OCI-LY7 (cell line): ENCODE measurements around the gene MGST2. TPM values are rescaled to one million over a fixed set of nuclear protein-coding genes. Genes with fewer than 3 reads are reported as not detected.

Source experiments
- BruUV-seq: library from RNA; stranded (reverse); fragments of 400-500 nt; replicated peaks from 2 replicates; lab custom pipeline; 2021; lab: Mats Ljungman, UMichigan
- CTCF ChIA-PET: fragments of 300-600 bp; sonication (Branson Sonifier 250); formaldehyde crosslinking; loops from one replicate; lab custom pipeline; 2022; ENCODE audit warnings: antibody characterized with exemption; ENCODE audit not compliant: unreplicated experiment; lab: Charles Lee
- POLR2A ChIA-PET: fragments of 300-600 bp; sonication (Branson Sonifier 250); formaldehyde crosslinking; loops from one replicate; lab custom pipeline; 2022; ENCODE audit warnings: antibody characterized with exemption; lab: Charles Lee
- DNase-seq: peaks from one replicate; pipeline ENCODE4 v3.0.0-alpha.2; 2015; ENCODE audit warnings: low spot score
- H2AFZ ChIP-seq: fragments of 200-600 bp; sonication (generic), shearing (Covaris generic); 2 replicates; pipeline ENCODE4 v1.6.1; 2014; ENCODE audit warnings: mild to moderate bottlenecking, antibody characterized with exemption, low read length, moderate library complexity
- H3K27ac ChIP-seq: fragments of 200-600 bp; sonication (generic); 2 replicates; pipeline ENCODE4 v1.5.1; 2014; ENCODE audit warnings: mixed run types, low read depth, mild to moderate bottlenecking, moderate library complexity, low read length, inconsistent platforms; ENCODE audit not compliant: poor library complexity, severe bottlenecking
- H3K36me3 ChIP-seq: fragments of 200-600 bp; sonication (generic); 2 replicates; pipeline ENCODE4 v1.6.1; 2014; ENCODE audit warnings: mild to moderate bottlenecking, antibody characterized with exemption, low read length, moderate library complexity, mixed read lengths; ENCODE audit not compliant: insufficient read depth
- H3K4me1 ChIP-seq: fragments of 200-600 bp; sonication (generic); 2 replicates; pipeline ENCODE4 v1.5.1; 2014; ENCODE audit warnings: mild to moderate bottlenecking, low read length; ENCODE audit not compliant: insufficient read depth, poor library complexity, severe bottlenecking
- H3K4me2 ChIP-seq: fragments of 200-600 bp; sonication (generic); 2 replicates; pipeline ENCODE4 v1.6.1; 2014; ENCODE audit warnings: mild to moderate bottlenecking, low read length
- H3K4me3 ChIP-seq: fragments of 200-600 bp; sonication (generic); 2 replicates; pipeline ENCODE4 v1.5.1; 2014; ENCODE audit warnings: mild to moderate bottlenecking, low read depth, low read length; ENCODE audit not compliant: poor library complexity, severe bottlenecking
- H3K79me2 ChIP-seq: fragments of 200-600 bp; sonication (generic); 2 replicates; pipeline ENCODE4 v1.6.1; 2016; ENCODE audit warnings: low read depth, mild to moderate bottlenecking, low read length, moderate library complexity, mixed read lengths; ENCODE audit not compliant: insufficient read depth
- H3K9me2 ChIP-seq: fragments of 200-600 bp; sonication (generic); 2 replicates; pipeline ENCODE4 v1.6.1; 2016; ENCODE audit warnings: mild to moderate bottlenecking, low read length, mixed read lengths; ENCODE audit not compliant: insufficient read depth
- H3K9me3 ChIP-seq: fragments of 200-600 bp; sonication (generic); 2 replicates; pipeline ENCODE4 v1.6.1; 2014; ENCODE audit warnings: mild to moderate bottlenecking, mixed run types, low read length, mixed read lengths
- H4K20me1 ChIP-seq: fragments of 200-600 bp; sonication (generic); 2 replicates; pipeline ENCODE4 v1.6.1; 2014; ENCODE audit warnings: mild to moderate bottlenecking, antibody characterized with exemption, low read length, moderate library complexity, mixed read lengths; ENCODE audit not compliant: insufficient read depth
- CTCF ChIP-seq: fragments of 200-600 bp; sonication (generic); conservative IDR thresholded peaks from 2 replicates; pipeline ENCODE4 v1.5.1; 2014; ENCODE audit warnings: mild to moderate bottlenecking, antibody characterized with exemption, low read length, moderate library complexity, mixed read lengths
- EZH2phosphoT487 ChIP-seq: fragments of 200-600 bp; sonication (generic); IDR thresholded peaks from 2 replicates; pipeline ENCODE4 v1.6.1; 2018; ENCODE audit warnings: low read depth, borderline replicate concordance, mild to moderate bottlenecking, mixed run types, antibody characterized with exemption, low read length, moderate library complexity, mixed read lengths
- intact Hi-C: fragments of 100-400 bp; cut with micrococcal nuclease; formaldehyde crosslinking; loops from one replicate; pipeline ENCODE4 v1.10.0; 2022; ENCODE audit not compliant: unreplicated experiment
- total RNA-seq, 2 experiments: library from RNA; depleted of rRNA in 1 of 2; stranded (reverse); fragments of >200 nt in 1 of 2; shearing (Covaris generic) in 1 of 2; gene quantifications; 2 replicates each; pipeline ENCODE4 v1.2.3, GENCODE V29; 2014 to 2022

Gene MGST2
- total RNA-seq, 2 experiments from 2014 or later: 4.7 to 11.7 TPM

- Histone ChIP-seq H3K36me3 (peaks cover 6% of the 10 kb centered on the region; the same call in 1 of the 2 replicates), H2AFZ (no peak overlapping the region), H3K4me1 (peaks cover 8% of the 10 kb centered on the region), H3K9me3 (no peaks in the 10 kb centered on the region), H4K20me1 (no peaks in the 10 kb centered on the region), H3K27ac (no peak overlapping the region), H3K79me2 (no peaks in the 10 kb centered on the region), H3K4me3 (no peak overlapping the region), H3K9me2 (no peaks in the 10 kb centered on the region), H3K4me2 (no peak overlapping the region)
- DNase-seq: no peak
- POLR2A ChIA-PET: interaction anchor here (0.6 kb wide), 1 partner anchor 492 kb away, joined by 4 read pairs; no protein-coding TSS in a partner anchor
- no TSS peak for BruUV-seq
- TF ChIP-seq CTCF: no peak
- CTCF ChIA-PET: no interaction called here
- intact Hi-C loops: no loop called here
These were observed 11.4 kb downstream of the MGST2 start for GRCh38 chr4:139676913-139677585.

- DNase-seq: no peak
- no peaks in the 10 kb centered on the region for H3K4me1 ChIP-seq
- H3K4me2 ChIP-seq: no peak overlapping the region
- H3K27ac ChIP-seq: no peak overlapping the region
- no peak overlapping the region for H2AFZ ChIP-seq
- H3K9me3 ChIP-seq: no peaks in the 10 kb centered on the region
- POLR2A ChIA-PET: interaction anchor here (0.6 to 0.7 kb wide), 3 partner anchors 30 to 1013 kb away, joined by 3 to 4 read pairs (median 3); no protein-coding TSS in a partner anchor
- no peaks in the 10 kb centered on the region for H3K79me2 ChIP-seq
- CTCF ChIA-PET: no interaction called here
- no TSS peak for BruUV-seq
- H3K4me3 ChIP-seq: no peak overlapping the region
- intact Hi-C loops: no loop called here
- TF ChIP-seq EZH2phosphoT487 (no peak), CTCF (no peak)
- H3K36me3 ChIP-seq: peaks cover 6% of the 10 kb centered on the region; the same call in 1 of the 2 replicates
- H4K20me1 ChIP-seq: no peaks in the 10 kb centered on the region
- no peaks in the 10 kb centered on the region for H3K9me2 ChIP-seq
These were observed 16.7 kb downstream of the MGST2 start for GRCh38 chr4:139682309-139682708.

- DNase-seq: no peak
- CTCF ChIA-PET: no interaction called here
These were observed 17.1 kb downstream of the MGST2 start for GRCh38 chr4:139682741-139683151.

More at GRCh38 chr4:139682741-139683151, 17.1 kb downstream of the MGST2 start:
- no TSS peak for BruUV-seq
- Histone ChIP-seq H3K4me2 (no peak overlapping the region), H3K9me3 (no peaks in the 10 kb centered on the region), H2AFZ (no peak overlapping the region), H3K9me2 (no peaks in the 10 kb centered on the region), H3K4me1 (no peaks in the 10 kb centered on the region), H3K36me3 (peaks cover 6% of the 10 kb centered on the region; the same call in 1 of the 2 replicates), H3K79me2 (no peaks in the 10 kb centered on the region), H3K27ac (no peak overlapping the region), H4K20me1 (no peaks in the 10 kb centered on the region), H3K4me3 (no peak overlapping the region)
- TF ChIP-seq CTCF (no peak), EZH2phosphoT487 (no peak)
- intact Hi-C loops: no loop called here
- POLR2A ChIA-PET: interaction anchor here (0.7 to 1.2 kb wide), 2 partner anchors 21 to 892 kb away, joined by 4 to 5 read pairs; no protein-coding TSS in a partner anchor
